ENCODE results near the gene ARRDC5.
"Not testable (repeated sequence)": the region's sequence is repeated elsewhere in the genome, so short reads cannot be mapped to it uniquely, and the experiment has no call there.

Gene ARRDC5

DNA sequence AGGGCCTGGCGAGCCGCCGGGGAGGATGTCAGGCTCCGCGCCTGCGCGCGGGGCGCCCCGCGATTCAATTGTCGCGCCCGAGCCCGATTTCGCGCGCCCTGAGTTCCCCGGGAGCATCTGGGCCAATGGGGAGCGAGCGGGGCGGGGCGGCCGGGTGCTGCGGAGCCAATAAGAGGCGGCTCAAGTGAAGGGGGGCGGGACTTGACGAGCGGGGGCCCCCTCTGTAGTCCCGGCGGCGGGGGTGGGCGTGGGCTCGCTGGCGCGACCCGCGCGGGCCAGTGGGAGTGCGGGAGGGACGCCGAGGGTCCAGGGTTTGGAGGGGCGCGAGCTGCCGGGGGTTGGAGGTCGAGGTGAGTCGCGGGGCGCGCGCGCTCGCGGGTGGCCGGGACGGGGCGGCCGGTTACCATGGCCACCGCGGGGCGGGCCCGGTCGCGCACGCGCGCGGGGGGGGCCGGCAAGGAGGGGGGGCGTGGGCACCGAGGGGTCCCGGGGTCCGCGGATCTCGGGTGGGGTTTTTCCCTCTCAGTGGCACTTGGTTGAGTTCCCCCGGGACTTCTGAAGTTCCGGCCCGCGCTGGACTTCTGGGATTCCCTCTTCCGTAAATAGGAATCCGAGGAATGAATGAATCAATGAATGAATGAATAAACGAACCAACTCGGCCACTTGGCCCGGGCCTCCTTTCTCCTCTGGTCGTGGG, 7.3 kb upstream of the ARRDC5 start:
- no peak for DNase-seq

DNA sequence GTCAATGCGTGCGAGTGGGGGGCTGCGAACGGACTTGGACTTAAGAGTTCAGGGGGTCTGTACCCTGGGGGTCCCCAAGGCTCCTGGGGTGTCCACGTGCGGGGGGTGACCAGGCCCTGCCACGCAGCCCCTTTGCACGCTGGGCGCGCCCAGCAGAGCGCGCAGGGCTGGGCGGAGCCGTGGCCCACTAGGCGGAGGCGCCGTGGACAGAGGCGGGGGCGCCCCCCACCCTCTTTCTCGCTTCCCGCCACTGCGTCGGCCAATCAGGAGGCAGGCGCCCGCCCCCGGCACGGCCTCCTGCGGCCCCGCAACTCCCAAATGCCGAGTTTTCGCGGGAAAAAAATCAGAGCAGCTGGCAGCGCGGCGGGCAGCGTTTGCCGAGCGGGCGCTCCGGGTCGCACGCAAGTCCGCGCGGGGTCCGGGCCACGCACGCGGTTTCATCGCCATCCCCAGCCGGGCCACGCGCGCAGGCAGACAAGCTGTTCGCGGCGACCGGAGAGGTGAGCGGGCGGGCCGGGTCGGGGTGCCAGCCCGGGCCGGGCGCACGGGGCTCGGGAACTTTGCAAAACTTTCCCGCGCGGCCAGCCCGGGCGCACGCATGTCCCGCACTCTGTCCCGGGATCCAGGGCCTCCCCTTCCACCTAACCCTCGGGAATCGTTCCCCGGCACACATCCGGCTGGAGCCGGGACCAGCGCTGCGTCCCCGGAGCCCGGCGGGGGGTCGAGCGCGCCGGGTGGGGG, 6.6 kb upstream of the ARRDC5 start, which contains the start of gene UHRF1:
Gene UHRF1, plus strand, starts transcription at position 346 of the 741 bp plus-strand sequence. CDS start 1,385 bp downstream, outside the sequence.
- DNase-seq: peak; percentile 79

DNA sequence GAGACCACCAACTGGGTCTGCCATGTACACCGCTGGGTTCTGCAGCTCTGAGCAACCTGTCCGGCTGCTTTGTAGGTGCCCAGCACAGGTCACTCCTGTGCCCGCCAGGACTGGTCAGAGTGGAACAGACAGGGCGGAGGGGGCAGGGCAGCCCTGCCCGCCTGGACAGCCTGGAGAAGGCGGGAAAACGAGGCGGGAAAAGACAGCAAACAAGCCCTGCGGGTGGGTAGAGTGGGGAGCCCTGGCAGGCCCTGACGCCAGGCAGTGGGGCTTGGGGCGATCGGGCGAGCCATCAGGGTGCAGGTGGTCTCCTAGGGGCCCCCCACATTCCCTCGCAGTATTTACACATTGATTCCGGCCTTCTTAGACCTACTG, 6.1 kb upstream of the ARRDC5 start:
- DNase-seq: peak; percentile 67

DNA sequence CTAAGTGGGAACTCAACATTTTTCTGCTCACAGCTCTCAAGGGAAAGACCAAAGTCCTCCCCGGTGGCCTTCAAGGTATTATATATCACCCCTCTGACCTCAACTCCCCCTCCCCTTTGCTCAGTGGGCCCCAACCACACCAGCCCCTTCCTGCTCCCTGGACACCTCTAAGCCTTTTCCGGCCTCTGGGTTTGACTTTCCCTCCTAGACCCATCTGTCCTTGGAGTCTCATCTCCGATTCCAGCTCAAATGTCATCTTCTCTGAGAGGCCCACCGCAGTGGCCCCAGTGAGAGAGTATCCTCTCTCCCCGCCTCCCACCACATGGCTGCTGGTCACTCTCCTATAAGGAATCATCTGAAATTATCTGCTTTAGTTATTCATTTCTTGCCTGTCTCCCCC, 5.7 kb upstream of the ARRDC5 start:
- no peak for DNase-seq

DNA sequence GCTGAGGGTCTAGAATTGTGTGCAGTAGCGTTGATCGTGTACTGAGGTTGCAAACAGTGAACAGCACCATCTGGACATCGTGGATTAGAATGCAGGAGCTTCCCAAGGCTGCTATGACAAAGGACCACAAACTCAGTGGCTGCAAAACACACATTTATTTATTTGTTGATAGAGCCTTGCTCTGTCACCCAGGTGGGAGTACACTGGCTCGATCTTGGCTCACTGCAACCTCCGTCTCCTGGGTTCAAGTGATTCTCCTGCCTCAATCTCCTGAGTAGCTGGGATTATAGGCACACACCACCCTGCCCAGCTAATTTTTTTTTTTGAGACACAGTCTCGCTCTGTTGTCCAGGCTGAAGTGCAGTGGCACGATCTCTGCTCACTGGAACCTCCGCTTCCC, 4.3 kb upstream of the ARRDC5 start:
- DNase-seq: no peak

DNA sequence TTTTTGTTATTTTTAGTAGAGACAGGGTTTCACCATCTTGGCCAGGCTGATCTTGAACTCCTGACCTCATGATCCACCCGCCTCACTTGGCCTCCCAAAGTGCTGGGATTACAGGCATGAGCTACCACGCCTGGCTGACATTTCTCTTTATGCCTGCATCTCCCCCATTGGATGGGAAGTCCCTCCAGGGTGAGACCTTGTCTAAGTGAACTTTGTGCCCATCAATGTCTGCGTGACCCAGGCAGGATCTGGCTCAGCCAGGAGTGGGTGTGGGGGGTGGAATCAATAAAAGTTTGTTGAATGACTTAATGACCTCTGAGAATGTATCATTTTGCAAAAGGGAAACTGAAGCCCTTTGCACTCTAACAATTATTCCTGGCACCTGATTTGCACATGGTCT, 1.8 kb upstream of the ARRDC5 start:
- no peak for DNase-seq

DNA sequence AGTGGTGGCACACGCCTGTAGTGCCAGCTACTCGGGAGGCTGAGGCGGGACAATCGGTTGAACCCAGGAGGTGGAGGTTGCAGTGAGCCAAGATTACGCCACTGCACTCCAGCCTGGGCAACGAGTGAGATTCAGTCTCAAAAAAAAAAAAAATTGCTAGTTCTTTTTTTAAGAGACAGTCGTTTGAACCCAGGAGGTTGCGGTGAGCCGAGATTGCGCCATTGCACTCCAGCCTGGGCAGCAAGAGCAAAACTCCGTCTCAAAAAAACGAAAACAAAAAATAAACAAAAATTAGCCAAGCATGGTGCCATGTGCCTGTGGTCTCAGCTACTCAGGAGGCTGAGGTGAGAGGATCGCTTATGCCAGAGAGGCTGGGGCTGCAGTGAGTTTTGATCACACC, 1.8 kb downstream of the ARRDC5 start:
- DNase-seq: not testable (repeated sequence)

DNA sequence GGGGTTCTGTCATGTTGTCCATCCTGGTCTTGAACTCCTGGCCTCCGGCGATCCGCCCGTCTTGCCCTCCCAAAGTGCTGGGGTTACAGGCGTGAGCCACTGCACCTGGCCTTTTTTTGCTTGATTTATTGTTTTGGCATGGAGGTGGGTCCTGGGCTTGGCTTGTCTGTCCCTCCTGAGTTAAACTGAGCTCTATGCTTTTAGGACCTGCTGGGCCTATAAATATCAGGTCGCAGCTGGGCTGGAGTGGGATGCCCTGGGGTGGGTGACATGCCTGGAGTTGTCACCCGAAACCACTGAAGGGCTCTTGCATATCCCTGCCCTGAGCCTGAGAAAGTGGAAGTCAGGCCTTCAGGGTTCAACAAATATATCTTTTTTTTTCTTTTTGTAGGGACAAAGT, 5.5 kb downstream of the ARRDC5 start:
- DNase-seq: no peak

DNA sequence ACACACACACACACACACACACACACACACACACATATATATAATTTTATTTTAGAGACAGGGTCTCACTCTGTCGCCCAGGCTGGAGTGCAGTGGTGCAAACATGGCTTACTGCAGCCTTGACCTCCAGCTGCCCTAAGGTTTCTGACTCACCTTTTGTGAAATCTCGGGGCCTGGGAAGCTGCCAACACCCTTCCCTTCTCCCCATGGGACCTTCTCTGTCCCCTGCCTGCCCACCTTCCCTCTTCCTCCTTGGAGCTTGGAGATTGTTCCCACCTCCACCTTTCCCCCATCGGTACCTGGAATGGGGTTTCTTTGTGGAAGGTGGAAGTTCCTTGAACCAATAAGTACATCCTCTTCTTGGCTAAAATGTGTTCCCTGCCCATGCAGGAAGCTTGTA, 6.3 kb downstream of the ARRDC5 start:
- DNase-seq: no peak

DNA sequence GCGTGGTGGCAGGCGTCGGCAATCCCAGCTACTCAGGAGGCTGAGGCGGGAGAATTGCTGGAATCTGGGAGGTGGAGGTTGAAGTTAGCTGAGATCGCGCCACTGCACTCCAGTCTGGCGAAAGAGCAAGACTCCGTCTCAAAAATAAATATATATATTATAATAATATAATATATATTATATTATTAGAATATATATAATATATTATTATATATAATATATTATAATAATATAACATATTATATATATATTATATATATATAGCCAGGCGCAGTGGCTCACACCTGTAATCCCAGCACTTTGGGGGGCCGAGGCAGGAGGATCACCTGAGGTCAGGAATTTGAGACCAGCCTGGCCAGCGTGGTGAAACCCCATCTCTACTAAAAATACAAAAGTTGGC, 9.7 kb downstream of the ARRDC5 start:
- not testable (repeated sequence) for DNase-seq

DNA sequence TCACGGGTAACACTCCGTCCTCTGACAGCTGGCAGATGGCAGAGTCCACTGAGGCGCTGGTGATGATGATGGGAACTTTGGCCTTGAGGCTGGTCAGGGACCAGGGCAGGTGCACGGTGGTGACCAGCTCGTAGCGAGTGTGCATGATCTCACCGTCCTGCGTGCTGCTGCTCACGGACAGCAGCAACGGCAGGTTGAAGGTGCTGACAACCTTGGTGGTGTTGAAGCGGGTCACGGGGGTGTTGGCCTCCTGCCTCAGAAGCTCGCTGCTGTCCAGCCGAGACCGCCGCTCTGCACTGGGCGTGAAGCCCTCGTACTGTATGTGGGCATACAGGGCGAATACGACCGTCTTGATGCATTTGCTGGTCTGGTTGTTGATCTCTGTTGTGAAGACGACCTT, 11.6 kb downstream of the ARRDC5 start:
- no peak for DNase-seq

DNA sequence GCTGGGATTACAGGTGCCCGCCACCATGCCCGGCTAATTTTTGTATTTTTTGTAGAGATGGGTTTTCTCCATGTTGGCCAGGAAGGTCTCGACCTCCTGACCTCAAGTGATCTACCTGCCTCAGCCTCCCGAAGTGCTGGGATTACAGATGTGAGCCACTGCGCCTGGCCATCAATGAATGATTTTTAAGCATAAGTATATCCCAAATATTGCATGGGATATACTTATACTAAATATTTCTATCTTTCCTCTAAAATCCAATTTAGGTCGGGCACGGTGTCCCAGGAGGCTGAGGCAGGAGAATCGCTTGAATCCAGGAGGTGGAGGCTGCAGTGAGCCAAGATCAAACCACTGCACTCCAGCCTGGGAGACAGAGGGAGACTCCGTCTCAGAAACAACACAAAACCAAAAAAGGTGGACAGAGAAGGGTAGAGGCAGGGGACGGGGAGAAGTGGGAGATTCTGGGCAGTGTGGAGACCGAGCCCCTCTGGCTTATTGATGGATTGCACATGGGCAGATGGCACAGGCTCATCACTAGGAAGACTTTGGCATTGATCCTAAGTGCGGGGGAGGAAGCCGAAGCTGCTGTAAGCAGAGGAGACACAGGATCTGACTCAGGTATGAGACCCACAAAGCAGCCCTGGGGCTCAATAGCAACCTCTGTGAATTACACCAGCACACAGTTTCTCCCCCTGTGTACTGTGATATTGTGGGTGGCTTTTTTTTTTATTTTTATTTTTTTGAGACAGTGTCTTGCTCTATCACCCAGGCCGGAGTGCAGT, 13.5 kb downstream of the ARRDC5 start:
- DNase-seq: no peak

DNA sequence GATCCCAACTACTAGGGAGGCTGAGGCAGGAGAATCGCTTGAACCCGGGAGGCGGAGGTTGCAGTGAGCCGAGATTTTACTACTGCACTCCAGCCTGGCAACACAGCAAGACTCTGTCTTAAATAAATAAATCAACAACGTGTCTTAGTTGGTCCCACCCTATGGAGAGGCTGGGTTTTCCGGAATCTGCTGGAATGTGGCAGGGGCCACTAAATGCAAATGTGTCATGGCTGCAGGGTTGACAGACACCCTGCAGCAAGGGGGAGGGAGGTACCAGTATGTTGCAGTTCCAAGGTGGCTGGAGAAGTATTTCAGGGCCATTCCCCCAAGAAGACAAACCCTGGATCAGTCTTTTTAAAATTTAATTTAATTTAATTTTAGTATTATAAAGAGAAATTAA, 14.9 kb downstream of the ARRDC5 start:
- DNase-seq: not testable (repeated sequence)

DNA sequence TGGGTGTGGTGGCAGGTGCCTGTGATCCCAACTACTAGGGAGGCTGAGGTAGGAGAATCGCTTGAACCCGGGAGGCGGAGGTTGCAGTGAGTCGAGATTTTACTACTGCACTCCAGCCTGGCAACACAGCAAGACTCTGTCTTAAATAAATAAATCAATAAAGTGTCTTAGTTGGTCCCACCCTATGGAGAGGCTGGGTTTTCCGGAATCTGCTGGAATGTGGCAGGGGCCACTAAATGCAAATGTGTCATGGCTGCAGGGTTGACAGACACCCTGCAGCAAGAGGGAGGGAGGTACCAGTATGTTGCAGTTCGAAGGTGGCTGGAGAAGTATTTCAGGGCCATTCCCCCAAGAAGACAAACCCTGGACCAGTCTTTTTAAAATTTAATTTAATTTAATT, 17.7 kb downstream of the ARRDC5 start:
- not testable (repeated sequence) for DNase-seq

DNA sequence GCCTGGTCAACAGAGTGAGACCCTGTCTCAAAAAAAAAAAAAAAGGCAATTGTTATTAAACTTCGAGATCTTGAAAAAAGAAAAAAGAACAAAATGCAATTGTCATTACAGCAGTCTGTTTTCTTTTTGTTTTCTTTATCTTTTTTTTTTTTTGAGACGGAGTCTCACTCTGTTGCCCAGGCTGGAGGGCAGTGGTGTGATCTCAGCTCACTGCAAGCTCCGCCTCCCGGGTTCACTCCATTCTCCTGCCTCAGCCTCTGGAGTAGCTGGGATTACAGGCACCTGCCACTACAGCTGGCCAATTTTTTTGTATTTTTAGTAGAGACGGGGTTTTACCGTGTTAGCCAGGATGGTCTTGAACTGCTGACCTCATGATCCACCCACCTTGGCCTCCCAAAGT, 19.8 kb downstream of the ARRDC5 start:
- DNase-seq: not testable (repeated sequence)

DNA sequence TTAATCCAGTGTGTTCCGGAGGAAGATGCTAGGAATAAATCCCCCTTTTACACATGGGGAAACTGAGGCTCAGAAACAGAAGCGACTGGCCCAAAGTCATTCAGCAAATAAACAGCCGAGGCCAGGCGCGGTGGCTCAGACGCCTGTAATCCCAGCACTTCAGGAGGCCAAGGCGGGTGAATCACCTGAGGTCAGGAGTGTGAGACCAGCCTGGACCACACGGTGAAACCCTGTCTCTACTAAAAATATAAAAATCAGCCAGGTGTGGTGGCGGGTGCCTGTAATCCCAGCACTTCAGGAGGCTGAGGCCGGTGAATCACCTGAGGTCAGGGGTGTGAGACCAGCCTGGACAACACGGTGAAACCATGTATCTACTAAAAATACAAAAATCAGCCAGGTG, 23.7 kb downstream of the ARRDC5 start:
- DNase-seq: no peak

DNA sequence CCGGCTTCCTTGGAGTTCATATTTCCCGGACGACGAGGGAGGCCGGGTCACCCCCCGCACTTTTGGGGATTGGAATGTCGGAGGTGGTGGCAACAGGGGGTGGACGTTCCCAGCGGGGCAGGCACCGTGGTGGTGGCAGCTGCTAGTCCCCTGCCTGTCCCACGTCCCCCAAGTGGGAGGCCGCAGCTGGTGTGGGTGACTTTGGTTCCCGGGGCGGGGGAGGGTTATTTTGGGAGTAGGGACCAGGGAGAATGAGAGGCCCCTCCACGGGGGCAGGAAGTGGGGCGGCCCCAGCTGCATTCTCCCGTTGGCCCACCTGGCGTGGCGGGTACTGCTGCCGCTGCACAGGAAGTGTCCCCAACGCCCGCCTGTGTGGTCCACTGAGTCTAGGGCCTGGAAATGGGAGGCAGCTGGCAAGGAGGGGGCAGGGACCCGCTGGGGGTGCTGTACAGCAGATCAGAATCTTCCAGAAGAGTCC, 24.2 kb downstream of the ARRDC5 start:
- DNase-seq: no peak

DNA sequence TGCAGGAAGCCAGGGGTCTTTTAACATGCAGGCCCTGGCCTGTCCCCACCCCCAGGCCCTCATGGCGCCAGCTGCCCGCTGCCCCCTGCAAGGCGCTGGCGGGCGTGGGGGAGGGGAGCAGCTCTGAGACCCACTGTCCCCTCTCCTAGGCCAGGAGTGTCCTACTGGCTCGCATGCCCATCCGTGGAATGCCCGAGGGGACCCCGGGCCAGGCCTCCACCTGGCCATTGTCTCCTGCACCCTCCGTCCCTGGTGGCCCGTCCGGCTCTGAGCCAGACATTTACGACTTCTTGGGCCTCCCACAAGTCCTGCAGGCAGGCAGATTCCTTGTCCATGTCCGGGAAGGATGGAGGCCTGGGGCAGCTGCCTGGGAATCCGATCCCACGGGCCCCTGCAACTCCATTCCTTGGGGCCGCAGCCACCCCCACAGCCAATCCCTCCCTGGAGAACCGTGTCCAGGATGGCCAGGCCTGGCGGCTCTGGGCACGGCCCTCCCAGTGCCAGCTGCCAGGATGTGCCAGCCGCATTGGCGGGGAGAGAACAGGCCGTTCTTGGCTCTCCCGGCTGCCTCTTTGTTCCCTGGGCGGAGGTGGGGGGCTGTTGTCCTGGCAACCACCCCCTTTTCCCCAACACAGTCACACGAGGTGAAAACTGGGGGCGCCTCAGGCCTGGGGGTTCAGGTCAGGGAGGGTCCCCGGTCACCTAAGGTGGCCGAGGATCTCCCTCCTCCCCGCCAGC, 24.8 kb downstream of the ARRDC5 start:
- peak; percentile 84 for DNase-seq

DNA sequence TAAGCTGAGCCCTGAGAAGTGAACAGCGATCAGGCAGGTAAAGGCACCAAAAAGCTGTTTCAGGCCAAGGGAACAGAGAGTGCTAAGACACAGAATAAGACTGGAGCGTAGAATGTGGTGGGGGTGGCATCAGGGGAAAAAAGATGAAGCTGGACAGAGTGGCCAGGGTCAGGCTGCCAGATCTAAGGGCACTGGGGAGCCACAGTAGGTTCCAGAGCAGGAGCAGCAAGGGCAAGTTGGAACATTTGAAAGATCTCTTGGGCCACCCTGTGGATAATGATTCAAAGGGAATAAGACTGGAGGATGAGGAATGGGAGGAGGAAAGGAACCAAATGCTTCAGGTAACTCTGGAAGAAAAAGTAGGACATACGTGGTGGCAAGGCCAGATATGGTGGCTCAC, 28.8 kb downstream of the ARRDC5 start:
- DNase-seq: no peak

DNA sequence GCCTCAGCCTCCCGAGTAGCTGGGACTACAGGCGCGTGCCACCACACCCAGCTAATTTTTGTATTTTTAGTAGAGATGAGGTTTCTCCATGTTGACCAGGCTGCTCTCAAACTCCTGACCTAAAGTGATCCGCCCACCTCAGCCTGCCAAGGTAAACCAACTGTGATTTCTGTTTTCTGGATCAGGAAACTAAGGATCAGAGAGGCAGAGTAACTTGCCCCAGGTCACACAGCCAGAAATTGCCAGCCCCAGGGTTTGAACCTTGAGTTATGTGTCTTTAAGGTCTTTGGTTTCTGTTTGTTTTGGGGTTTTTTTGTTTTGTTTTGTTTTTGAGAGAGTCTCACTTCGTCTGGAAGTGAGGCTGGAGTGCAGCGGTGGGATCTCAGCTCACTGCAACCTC, 31.0 kb downstream of the ARRDC5 start:
- no peak for DNase-seq

DNA sequence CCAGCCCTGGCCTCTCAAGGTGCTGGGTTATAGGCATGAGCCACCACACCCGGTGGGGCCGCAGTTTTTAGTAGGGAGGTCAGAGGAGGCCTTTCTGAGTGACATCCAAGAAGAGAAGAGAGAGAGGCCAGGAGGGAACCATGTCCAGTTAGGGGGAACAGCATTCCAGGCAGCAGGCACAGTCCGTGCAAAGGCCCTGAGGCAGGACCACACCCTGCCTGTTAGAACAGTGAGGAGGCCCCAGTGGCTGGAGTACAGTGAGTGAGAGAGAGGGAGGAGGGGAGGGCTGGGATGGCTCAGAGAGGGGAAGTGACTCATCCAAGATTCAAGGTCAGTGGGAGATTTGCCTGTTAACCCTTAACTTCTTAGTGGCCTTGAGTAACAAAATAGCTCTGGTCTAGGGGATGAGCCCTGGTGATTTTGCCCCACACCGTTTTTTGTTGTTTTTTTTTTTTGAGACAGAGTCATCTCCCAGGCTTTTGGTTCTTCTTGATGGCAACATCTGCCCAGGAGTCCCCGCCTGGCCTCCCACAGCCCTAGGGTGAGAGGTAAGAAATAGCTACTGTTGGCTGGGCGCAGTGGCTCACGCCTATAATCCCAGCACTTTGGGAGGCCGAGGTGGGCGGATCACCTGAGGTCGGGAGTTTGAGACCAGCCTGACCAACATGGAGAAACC, 32.5 kb downstream of the ARRDC5 start:
- no peak for DNase-seq
